NCI-H345 (cell line): ENCODE data around the gene RAPGEF2.
A peak's percentile ranks its signal among the peaks of the same experiment; 100 is the strongest.
"Not testable (repeated sequence)": the region's sequence is repeated elsewhere in the genome, so short reads cannot be mapped to it uniquely, and the experiment has no call there.

Source experiments
- DNase-seq: peaks from one replicate; lab custom pipeline; 2025; lab: John Stamatoyannopoulos, UW

The RAPGEF2 gene

GRCh38 chr4:159102622-159103383 is at the start of gene RAPGEF2:
Gene RAPGEF2, plus strand, starts transcription at chr4:159103079. Its CDS starts 1,084 bp downstream, at chr4:159104163.
- peak; percentile 81 for DNase-seq

- DNase-seq, result no peak
Observed at GRCh38 chr4:159055833-159056232, 47.0 kb upstream of the RAPGEF2 start.

GRCh38 chr4:159060161-159060560 is 42.7 kb upstream of the RAPGEF2 start:
- no peak for DNase-seq

GRCh38 chr4:159062381-159062780 is 40.5 kb upstream of the RAPGEF2 start:
- DNase-seq, result no peak

DNA sequence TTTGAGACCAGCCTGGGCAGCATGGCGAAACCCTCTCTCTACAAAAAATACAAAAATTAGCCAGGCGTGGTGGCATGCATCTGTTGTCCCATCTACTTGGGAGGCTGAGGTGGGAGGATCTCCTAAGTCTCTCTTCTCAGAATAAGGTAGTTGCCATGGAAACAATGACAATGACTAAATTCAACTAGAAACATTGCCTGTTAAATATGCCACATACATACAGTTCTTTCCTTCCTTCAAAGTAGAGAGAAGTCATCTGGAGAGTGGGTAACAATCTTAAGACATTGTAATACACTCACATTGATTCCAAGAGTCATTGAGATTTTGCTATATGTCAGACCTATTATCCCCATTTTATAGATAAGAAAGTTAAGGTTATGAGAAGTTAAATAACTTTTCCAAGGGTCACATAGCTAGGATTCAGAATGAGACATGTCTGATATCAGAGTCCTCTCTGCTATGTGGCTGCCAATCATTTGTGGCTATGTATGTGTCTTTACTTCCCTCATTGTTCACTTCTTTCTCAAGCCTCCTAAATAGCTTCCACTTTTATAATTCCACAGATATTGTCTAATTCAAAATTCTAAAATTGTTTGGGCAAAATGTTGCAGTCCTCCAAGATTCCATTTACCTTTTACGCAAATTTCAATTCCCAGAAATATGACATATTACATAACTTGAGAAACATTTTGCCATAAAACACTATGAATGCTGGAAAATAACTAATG is 37.2 kb upstream of the RAPGEF2 start:
- no peak for DNase-seq

GRCh38 chr4:159068139-159068538 is 34.7 kb upstream of the RAPGEF2 start:
- not testable (repeated sequence) for DNase-seq

GRCh38 chr4:159069922-159070321 is 33.0 kb upstream of the RAPGEF2 start:
- DNase-seq, result no peak

DNA sequence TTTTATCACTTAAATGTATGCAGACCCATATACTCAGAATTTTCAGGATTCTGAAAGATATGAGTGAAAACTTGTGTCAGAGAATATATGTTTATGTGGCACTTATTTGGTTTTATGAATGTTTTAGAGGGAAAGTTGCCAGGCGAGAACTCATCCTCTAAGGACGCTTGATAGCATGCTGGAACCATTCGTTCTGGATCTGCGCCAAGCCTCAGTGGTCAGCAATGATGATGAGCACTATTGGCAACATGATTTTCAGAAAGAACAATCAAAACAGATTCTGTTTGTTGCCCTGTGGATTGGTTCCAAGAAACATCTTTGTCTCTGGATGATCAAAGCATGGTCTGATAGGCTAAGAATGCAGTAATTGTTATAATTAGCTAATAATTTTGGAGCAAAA is 32.1 kb upstream of the RAPGEF2 start:
- no peak for DNase-seq

DNA sequence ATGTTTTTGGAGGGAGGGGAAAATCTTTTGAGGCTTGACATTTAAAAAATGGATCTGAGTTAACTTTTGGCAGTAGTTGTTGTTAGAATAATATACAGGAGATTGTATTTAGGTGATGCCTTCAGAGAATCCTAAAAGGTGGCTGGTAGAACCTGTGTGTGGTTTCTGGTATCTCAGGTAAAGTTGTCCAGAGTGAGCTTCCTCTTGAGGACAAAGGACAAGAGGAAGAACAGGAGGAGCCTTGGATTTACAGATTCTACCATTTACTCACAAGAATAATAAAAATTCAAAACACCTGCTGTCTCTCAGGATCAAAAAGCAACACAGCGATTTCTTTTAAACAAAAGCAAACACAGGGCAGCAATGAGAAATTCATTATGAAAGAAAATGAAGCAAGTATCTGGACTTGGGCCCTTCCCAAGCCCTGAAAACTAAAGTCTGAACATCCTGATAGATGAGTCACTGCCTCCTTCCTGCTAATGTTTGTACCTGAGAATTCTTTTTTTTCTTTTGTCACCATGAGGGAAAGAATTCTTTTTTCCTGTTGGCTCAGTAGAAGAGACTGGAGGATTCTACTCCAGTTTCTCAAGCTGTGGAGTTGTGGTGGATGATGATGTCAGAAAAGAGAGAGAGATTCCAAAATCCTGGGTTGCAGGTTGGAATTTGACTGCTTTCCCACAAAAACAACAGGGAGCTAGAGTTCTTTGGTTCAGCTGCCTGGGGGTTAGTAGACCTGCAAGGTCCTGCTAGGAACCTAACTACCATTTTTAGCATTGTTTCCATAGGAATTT is 31.5 kb upstream of the RAPGEF2 start:
- no peak for DNase-seq

- no peak for DNase-seq
Observed at GRCh38 chr4:159071969-159072765, 30.7 kb upstream of the RAPGEF2 start.

DNA sequence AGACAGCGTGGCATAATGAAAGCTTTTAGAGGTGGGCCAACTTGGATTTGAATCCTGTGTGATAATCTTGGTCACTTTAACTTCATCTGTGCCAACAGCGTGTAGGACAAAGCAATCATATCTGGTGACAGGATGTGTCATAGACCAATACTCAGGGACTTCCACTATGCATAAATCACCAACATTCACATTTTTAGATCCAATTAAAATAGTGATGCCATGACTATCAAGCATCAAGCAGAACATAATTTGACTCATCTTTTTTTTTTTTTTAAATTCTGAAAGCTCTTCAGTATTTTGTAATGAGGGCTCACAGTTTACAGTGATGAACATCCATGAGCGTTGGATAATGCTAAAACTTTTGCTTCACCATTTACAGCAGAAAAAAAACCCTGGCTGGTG is 27.3 kb upstream of the RAPGEF2 start:
- no peak for DNase-seq

DNA sequence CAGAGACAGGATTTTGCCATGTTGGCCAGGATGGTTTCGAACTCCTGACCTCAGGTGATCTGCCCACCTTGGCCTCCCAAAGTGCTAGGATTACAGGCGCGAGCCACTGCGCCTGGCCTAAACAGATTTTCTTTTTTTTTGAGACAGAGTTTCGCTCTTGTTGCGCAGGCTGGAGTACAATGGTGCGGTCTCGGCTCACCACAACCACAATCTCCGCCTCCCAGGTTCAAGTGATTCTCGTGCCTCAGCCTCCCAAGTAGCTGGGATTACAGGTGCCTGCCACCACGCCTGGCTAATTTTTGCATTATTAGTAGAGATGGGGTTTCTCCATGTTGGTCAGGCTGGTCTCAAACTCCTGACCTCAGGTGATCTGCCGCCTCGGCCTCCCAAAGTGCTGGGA is 25.9 kb upstream of the RAPGEF2 start:
- not testable (repeated sequence) for DNase-seq

DNA sequence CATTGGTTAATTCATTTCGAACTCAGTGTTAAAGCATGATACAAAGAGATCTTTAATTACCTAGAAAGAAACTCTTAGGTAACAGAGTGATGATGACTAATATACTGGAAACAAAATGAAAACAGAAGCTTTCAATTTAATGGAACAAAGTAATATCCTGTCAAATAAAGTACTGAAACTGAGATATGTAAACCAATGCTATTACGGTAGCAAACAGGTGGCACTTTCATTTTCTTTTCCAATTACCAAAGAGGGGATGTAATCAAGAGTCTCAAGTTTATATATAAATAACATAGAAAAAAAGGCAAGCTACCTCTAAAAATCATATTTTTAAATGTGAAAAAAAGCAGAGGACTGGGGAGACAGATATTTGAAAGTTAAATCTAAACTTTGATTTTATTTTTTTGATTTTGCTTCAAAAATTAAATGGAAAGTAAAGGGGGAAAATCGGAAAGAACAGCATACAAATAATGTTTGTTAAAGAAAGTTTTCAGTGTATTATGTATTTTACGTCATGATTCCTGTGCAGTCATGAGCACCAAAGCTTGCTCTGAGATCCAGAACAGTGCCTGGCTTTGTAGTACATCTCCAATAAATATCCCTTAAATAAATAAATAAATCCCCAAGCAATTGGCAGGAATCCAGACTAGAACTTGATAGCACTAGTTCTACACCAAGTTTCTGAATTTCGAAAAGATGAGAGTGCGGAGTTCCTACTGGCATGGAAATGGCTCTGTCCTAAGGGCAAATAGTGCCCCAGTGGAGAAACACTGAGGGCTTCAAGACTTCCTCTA is 25.0 kb upstream of the RAPGEF2 start:
- DNase-seq, result peak; percentile 41

- DNase-seq, result no peak
Observed at GRCh38 chr4:159079074-159079473, 23.8 kb upstream of the RAPGEF2 start.

- no peak for DNase-seq
Observed at GRCh38 chr4:159086606-159087005, 16.3 kb upstream of the RAPGEF2 start.

- no peak for DNase-seq
Observed at GRCh38 chr4:159090255-159090654, 12.6 kb upstream of the RAPGEF2 start.

- not testable (repeated sequence) for DNase-seq
Observed at GRCh38 chr4:159094156-159094555, 8.7 kb upstream of the RAPGEF2 start.

DNA sequence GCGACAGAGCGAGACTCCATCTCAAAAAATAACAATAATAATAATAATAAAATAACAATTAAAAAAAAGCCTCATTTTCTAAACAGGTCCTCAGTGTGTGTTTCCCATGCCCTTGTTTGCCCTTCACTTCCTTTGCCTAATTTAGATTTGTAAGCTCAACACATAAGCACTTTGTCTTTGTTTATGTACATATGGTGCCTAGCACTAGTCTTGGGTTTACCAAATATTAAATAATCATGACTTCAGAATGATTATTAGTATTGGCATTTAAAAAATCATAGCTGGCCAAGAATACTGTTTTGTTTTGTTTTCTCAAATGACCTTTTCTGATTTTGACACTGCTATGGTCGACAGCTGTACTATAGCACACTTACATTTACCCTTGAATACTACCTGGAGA is 6.4 kb upstream of the RAPGEF2 start:
- no peak for DNase-seq

GRCh38 chr4:159097144-159097543 is 5.7 kb upstream of the RAPGEF2 start:
- DNase-seq, result no peak

GRCh38 chr4:159097785-159098184 is 5.1 kb upstream of the RAPGEF2 start:
- no peak for DNase-seq
